SK-N-SH treated with all-trans-retinoic acid at 6 μM for 48 hours (cell line): Measurements from ENCODE around the gene PRDM11.
A peak's percentile ranks its signal among the peaks of the same experiment; 100 is the strongest.
"Not testable (repeated sequence)": the region's sequence is repeated elsewhere in the genome, so short reads cannot be mapped to it uniquely, and the experiment has no call there.

Experiments
- ATAC-seq: fragments of 200-7000 bp; cut with Tn5 transposase; 3 replicates; pipeline ENCODE4 v1.9.1; 2020; ENCODE audit warnings: mild to moderate bottlenecking, moderate library complexity
- ARNTL ChIP-seq: fragments of 450-650 bp; formaldehyde crosslinking; IDR thresholded peaks from 2 replicates; pipeline ENCODE4 v1.5.0; 2020; ENCODE audit warnings: low read depth, mild to moderate bottlenecking, moderate library complexity, borderline replicate concordance
- BACH2 ChIP-seq: fragments of 250-450 bp; sonication (Bioruptor Pico); IDR thresholded peaks from 2 replicates; pipeline ENCODE4 v1.9.0; 2021; ENCODE audit warnings: mild to moderate bottlenecking, borderline replicate concordance
- CSDC2 ChIP-seq: fragments of 250-450 bp; sonication (Bioruptor Pico); IDR thresholded peaks from 2 replicates; pipeline ENCODE4 v1.5.0; 2020; ENCODE audit warnings: mild to moderate bottlenecking, moderate library complexity
- GLIS3 ChIP-seq: fragments of 250-450 bp; sonication (Bioruptor Pico); IDR thresholded peaks from 2 replicates; pipeline ENCODE4 v1.5.0; 2020; ENCODE audit warnings: mild to moderate bottlenecking, moderate library complexity
- ISL1 ChIP-seq: fragments of 250-450 bp; sonication (Bioruptor Pico); IDR thresholded peaks from 2 replicates; pipeline ENCODE4 v2.1.2; 2022; ENCODE audit warnings: mild to moderate bottlenecking, moderate library complexity
- OSR1 ChIP-seq: fragments of 250-450 bp; sonication (Bioruptor Pico); IDR thresholded peaks from 2 replicates; pipeline ENCODE4 v1.8.0; 2022; ENCODE audit warnings: moderate library complexity, mild to moderate bottlenecking, inconsistent platforms
- PPARA ChIP-seq: fragments of 250-450 bp; sonication (Bioruptor Pico); IDR thresholded peaks from 2 replicates; pipeline ENCODE4 v1.5.0; 2020; ENCODE audit warnings: mild to moderate bottlenecking, borderline replicate concordance
- RARB ChIP-seq: fragments of 250-450 bp; sonication (Bioruptor Pico); IDR thresholded peaks from 2 replicates; pipeline ENCODE4 v1.8.0; 2021; ENCODE audit warnings: mild to moderate bottlenecking, moderate library complexity
- SNAI2 ChIP-seq: fragments of 250-450 bp; sonication (Bioruptor Pico); IDR thresholded peaks from 2 replicates; pipeline ENCODE4 v1.5.0; 2020; ENCODE audit warnings: mild to moderate bottlenecking, moderate library complexity
- TCF4 ChIP-seq: fragments of 250-450 bp; sonication (Bioruptor Pico); IDR thresholded peaks from 2 replicates; pipeline ENCODE4 v1.8.0; 2021; ENCODE audit warnings: mild to moderate bottlenecking, moderate library complexity, borderline replicate concordance
- ZC3H10 ChIP-seq: fragments of 250-450 bp; sonication (Bioruptor Pico); IDR thresholded peaks from 2 replicates; pipeline ENCODE4 v1.5.1; 2021; ENCODE audit warnings: mild to moderate bottlenecking, moderate library complexity
- ZFP3 ChIP-seq: fragments of 250-450 bp; sonication (Bioruptor Pico); IDR thresholded peaks from 2 replicates; pipeline ENCODE4 v1.5.0; 2020; ENCODE audit warnings: mild to moderate bottlenecking, moderate library complexity
- ZFP30 ChIP-seq: fragments of 450-650 bp; formaldehyde crosslinking; IDR thresholded peaks from 2 replicates; pipeline ENCODE4 v1.5.0; 2022; ENCODE audit warnings: mild to moderate bottlenecking, moderate library complexity
- ZNF8 ChIP-seq: fragments of 450-650 bp; formaldehyde crosslinking; IDR thresholded peaks from 2 replicates; pipeline ENCODE4 v1.5.0; 2020; ENCODE audit warnings: mild to moderate bottlenecking, moderate library complexity
- TF ChIP-seq, protein P1 (sequence below): fragments of 250-450 bp; sonication (Bioruptor Pico); IDR thresholded peaks from 2 replicates; pipeline ENCODE4 v1.8.0; 2020; ENCODE audit warnings: mild to moderate bottlenecking, moderate library complexity, borderline replicate concordance
- TF ChIP-seq, protein P2 (sequence below): fragments of 250-450 bp; sonication (Bioruptor Pico); IDR thresholded peaks from 2 replicates; pipeline ENCODE4 v1.5.0; 2020; ENCODE audit warnings: mild to moderate bottlenecking, moderate library complexity
- TF ChIP-seq, protein P3 (sequence below): fragments of 250-450 bp; sonication (Bioruptor Pico); IDR thresholded peaks from 2 replicates; pipeline ENCODE4 v1.5.1; 2020; ENCODE audit warnings: low read depth, mild to moderate bottlenecking, moderate library complexity

PRDM11 gene

DNA sequence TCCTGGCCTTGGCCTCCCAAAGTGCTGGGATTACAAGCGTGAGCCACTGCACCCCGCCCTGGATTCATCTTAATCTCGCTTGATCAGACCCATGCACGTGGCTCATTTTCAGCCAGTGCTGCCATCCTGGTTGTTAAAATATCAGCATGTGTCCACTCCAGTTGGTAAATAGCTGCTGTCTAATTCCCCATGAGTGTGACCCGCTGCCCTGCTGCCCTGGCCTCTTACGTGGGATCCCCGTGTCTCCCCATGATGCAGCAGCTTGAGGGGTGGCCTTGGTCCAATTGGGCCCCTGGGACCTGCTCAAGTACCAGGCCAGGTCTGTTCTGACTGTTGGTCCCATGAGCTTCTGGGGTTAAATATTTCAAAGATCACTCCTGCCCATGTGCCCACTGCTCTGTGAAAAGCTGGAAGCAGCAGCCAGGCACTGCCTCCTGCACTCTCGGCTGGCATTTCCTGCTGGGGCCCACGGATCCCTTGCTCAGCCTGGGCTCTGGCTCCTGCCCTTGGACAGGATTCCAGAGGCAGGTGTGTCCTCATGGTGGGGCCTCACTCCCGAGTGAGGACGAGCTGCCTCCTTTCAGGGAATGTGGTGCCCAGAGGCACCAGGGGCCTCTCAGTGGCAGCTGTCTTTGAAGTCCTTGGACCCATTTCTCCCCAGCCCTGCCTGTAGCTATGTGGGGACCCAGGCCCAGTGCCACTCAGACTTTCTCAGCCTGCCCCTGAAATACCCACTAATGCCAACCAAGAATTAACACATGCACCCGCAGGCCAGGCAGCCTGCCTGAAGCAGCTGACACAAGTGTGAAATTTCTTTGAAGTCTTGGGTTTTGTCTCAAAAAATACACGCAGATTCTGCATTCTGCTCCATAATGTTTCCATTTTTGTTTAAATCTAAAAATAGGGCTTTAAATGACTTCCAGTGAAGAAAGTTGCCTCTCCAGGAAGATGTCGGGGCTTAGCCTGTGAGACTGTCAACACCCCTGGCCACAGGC, 38.1 kb upstream of the PRDM11 start:
- no peak for ATAC-seq
- TF ChIP-seq ARNTL (CRISPR knock-in tag) (no peak), ZFP3 (CRISPR knock-in tag) (no peak), PPARA (CRISPR knock-in tag) (no peak), TCF4 (no peak), OSR1 (CRISPR knock-in tag) (no peak), ZC3H10 (CRISPR knock-in tag) (no peak)

DNA sequence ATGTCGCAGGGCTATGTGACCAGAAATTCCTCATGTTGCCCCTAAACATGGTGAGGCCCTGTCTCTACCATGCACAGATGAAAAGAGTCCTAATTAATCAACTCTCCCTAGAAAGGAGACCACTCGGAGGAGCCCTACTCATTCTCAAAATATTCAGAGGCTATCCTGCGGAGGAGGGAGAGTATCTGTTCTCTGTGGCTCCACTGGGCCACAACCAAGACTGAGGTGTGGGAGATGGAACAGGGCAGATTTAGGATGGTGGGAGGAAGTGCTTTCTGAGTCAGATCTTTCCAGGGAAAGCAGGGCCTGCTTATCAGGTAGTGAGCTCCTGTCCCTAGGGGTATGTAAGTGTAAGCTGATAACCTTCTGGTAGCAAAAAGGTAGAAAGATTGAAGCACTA, 37.0 kb upstream of the PRDM11 start:
- no peak for ATAC-seq
- TF ChIP-seq CSDC2 (CRISPR knock-in tag): no peak
- TF ChIP-seq, protein P1, sequence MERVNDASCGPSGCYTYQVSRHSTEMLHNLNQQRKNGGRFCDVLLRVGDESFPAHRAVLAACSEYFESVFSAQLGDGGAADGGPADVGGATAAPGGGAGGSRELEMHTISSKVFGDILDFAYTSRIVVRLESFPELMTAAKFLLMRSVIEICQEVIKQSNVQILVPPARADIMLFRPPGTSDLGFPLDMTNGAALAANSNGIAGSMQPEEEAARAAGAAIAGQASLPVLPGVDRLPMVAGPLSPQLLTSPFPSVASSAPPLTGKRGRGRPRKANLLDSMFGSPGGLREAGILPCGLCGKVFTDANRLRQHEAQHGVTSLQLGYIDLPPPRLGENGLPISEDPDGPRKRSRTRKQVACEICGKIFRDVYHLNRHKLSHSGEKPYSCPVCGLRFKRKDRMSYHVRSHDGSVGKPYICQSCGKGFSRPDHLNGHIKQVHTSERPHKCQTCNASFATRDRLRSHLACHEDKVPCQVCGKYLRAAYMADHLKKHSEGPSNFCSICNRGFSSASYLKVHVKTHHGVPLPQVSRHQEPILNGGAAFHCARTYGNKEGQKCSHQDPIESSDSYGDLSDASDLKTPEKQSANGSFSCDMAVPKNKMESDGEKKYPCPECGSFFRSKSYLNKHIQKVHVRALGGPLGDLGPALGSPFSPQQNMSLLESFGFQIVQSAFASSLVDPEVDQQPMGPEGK (CRISPR knock-in tag): no peak
- TF ChIP-seq ARNTL (CRISPR knock-in tag): no peak
- no peak for TF ChIP-seq ZFP30 (CRISPR knock-in tag)
- TF ChIP-seq, protein P2, sequence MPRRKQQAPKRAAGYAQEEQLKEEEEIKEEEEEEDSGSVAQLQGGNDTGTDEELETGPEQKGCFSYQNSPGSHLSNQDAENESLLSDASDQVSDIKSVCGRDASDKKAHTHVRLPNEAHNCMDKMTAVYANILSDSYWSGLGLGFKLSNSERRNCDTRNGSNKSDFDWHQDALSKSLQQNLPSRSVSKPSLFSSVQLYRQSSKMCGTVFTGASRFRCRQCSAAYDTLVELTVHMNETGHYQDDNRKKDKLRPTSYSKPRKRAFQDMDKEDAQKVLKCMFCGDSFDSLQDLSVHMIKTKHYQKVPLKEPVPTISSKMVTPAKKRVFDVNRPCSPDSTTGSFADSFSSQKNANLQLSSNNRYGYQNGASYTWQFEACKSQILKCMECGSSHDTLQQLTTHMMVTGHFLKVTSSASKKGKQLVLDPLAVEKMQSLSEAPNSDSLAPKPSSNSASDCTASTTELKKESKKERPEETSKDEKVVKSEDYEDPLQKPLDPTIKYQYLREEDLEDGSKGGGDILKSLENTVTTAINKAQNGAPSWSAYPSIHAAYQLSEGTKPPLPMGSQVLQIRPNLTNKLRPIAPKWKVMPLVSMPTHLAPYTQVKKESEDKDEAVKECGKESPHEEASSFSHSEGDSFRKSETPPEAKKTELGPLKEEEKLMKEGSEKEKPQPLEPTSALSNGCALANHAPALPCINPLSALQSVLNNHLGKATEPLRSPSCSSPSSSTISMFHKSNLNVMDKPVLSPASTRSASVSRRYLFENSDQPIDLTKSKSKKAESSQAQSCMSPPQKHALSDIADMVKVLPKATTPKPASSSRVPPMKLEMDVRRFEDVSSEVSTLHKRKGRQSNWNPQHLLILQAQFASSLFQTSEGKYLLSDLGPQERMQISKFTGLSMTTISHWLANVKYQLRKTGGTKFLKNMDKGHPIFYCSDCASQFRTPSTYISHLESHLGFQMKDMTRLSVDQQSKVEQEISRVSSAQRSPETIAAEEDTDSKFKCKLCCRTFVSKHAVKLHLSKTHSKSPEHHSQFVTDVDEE (CRISPR knock-in tag): no peak
- TF ChIP-seq PPARA (CRISPR knock-in tag): no peak

DNA sequence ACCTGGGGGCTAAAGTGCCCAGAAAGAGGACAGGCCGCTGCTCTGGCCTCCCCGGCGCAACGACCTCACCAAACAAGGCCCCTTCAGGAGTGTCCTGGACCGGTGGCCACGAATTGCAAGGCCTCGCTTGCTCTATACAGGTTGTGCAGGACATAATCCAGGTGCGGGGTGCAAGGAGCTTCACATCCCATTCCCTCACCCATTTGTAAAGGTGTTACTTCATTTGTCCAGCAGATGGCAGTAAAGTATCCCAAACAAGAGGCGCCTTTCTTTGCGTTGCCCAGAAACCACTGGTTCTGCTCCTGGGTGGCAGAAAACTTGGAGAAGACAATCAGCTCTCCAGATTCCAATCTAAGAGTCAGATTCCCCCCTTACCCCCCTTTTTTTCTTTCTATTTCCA, 35.9 kb upstream of the PRDM11 start:
- ATAC-seq: peak; percentile 87
- TF ChIP-seq ISL1: no peak
- TF ChIP-seq OSR1 (CRISPR knock-in tag): no peak
- TF ChIP-seq CSDC2 (CRISPR knock-in tag): no peak
- no peak for TF ChIP-seq BACH2 (CRISPR knock-in tag)
- no peak for TF ChIP-seq ZFP30 (CRISPR knock-in tag)
- no peak for TF ChIP-seq SNAI2

DNA sequence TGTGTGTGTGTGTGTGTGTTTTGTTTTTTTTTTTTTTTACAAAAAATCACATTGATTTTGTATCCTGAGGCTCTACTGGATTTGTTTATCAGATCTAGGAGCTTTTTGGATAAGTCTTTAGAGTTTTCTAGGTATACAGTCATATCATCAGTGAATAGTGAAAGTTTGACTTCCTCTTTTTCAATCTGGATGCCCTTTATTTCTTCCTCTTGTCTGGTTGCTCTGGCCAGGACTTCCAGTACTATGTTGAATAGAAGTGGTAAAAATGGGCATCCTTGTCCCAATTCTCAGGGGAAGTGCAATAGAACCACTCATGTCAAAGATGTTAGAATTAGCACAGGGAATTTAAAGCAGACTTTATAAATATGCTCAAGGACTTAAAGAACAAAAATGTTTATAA, 32.6 kb upstream of the PRDM11 start:
- no peak for TF ChIP-seq ZNF8 (CRISPR knock-in tag)
- TF ChIP-seq ZFP30 (CRISPR knock-in tag): no peak
- ATAC-seq: no peak

DNA sequence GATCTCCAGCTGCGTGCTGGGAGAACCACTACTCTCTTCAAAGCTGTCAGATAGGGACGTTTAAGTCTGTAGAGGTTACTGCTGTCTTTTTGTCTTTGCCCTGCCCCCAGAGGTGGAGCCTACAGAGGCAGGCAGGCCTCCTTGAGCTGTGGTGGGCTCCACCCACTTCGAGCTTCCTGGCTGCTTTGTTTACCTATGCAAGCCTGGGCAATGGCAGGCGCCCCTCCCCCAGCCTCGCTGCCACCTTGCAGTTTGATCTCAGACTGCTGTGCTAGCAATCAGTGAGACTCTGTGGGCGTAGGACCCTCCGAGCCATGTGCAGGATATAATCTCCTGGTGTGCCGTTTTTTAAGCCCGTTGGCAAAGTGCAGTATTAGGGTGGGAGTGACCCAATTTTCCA, 18.6 kb upstream of the PRDM11 start:
- ATAC-seq: not testable (repeated sequence)

DNA sequence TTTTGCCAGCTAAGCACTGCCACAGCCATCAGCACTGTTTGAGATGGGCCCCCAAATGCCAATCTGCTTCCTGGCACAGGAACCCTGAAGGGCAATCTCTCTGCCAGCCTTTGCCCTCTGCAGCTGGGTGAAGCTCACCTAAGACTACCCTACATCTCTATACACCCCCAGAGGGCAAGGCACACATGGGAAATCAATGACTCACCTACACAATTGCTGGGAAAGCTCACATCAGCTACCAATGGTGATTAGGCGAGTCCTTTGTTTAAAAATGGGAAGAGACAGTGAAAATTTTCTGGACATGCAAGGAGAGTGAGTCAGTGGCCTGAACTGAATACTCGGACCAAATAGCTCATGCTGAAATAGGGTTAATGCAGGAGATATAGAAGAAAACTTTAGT, 12.6 kb upstream of the PRDM11 start:
- TF ChIP-seq BACH2 (CRISPR knock-in tag) (no peak), ZFP30 (CRISPR knock-in tag) (no peak), ZC3H10 (CRISPR knock-in tag) (no peak), RARB (CRISPR knock-in tag) (no peak), GLIS3 (CRISPR knock-in tag) (no peak), ZFP3 (CRISPR knock-in tag) (no peak), TCF4 (no peak)
- TF ChIP-seq, protein P3, sequence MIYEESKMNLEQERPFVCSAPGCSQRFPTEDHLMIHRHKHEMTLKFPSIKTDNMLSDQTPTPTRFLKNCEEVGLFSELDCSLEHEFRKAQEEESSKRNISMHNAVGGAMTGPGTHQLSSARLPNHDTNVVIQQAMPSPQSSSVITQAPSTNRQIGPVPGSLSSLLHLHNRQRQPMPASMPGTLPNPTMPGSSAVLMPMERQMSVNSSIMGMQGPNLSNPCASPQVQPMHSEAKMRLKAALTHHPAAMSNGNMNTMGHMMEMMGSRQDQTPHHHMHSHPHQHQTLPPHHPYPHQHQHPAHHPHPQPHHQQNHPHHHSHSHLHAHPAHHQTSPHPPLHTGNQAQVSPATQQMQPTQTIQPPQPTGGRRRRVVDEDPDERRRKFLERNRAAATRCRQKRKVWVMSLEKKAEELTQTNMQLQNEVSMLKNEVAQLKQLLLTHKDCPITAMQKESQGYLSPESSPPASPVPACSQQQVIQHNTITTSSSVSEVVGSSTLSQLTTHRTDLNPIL (CRISPR knock-in tag): no peak
- TF ChIP-seq, protein P1 (CRISPR knock-in tag): no peak
- no peak for ATAC-seq
